ENCODE data around the gene TOPAZ1. TPM values are rescaled to one million over a fixed set of nuclear protein-coding genes. Genes with fewer than 3 reads are reported as not detected.

The TOPAZ1 gene
- total RNA-seq, 1 donor from 2014 or later: not detected

DNA sequence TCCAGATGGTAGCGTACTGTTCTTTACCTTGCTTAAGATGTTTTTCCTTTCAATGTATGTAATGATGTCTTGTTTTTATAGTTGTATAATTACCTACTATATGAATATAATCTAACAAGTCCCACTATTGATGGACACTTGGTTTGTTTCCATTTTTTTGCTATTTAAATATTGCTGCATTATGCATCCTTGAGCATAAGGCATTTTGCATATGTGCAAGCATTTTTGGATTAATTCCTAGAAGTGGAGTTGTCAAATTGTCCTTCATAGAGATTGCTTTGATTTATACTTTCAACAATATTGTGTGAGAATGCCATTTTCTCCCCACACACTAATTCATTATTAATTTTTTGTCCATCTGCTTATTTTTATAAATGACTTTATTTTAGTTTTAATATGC is 17.7 kb downstream of the TOPAZ1 start:
- Mint-ChIP-seq H3K36me3 (ENCODE audit: low read depth, unreplicated experiment) (no peaks in the 10 kb centered on the region), H3K4me1 (ENCODE audit: unreplicated experiment) (peaks cover 5% of the 10 kb centered on the region), H3K9me3 (ENCODE audit: unreplicated experiment) (no peaks in the 10 kb centered on the region), H3K27me3 (ENCODE audit: unreplicated experiment) (no peaks in the 10 kb centered on the region), H3K4me3 (ENCODE audit: unreplicated experiment) (no peak overlapping the region), H3K27ac (ENCODE audit: unreplicated experiment) (no peak overlapping the region)
- no peak for TF ChIP-seq CTCF (IDR thresholded peaks at IDR 0.05; ENCODE audit: unreplicated experiment)
- DNase-seq (ENCODE audit: low spot score): no peak

- peaks cover 5% of the 10 kb centered on the region for H3K4me1 Mint-ChIP-seq (ENCODE audit: unreplicated experiment)
- no peak overlapping the region for H3K27ac Mint-ChIP-seq (ENCODE audit: unreplicated experiment)
- H3K4me3 Mint-ChIP-seq (ENCODE audit: unreplicated experiment): no peak overlapping the region
- TF ChIP-seq CTCF (IDR thresholded peaks at IDR 0.05; ENCODE audit: unreplicated experiment): no peak
- no peaks in the 10 kb centered on the region for H3K9me3 Mint-ChIP-seq (ENCODE audit: unreplicated experiment)
- H3K36me3 Mint-ChIP-seq (ENCODE audit: low read depth, unreplicated experiment): no peaks in the 10 kb centered on the region
- peaks cover 1% of the 10 kb centered on the region for H3K27me3 Mint-ChIP-seq (ENCODE audit: unreplicated experiment)
- no peak for DNase-seq (ENCODE audit: low spot score)
These were observed 22.5 kb downstream of the TOPAZ1 start for GRCh38 chr3:44264146-44264545.

- Mint-ChIP-seq H3K9me3 (ENCODE audit: unreplicated experiment) (no peaks in the 10 kb centered on the region), H3K27me3 (ENCODE audit: unreplicated experiment) (peaks cover 1% of the 10 kb centered on the region), H3K4me1 (ENCODE audit: unreplicated experiment) (no peaks in the 10 kb centered on the region), H3K27ac (ENCODE audit: unreplicated experiment) (no peak overlapping the region), H3K4me3 (ENCODE audit: unreplicated experiment) (no peak overlapping the region), H3K36me3 (ENCODE audit: low read depth, unreplicated experiment) (no peaks in the 10 kb centered on the region)
- no peak for DNase-seq (ENCODE audit: low spot score)
- no peak for TF ChIP-seq CTCF (IDR thresholded peaks at IDR 0.05; ENCODE audit: unreplicated experiment)
These were observed 24.1 kb downstream of the TOPAZ1 start for GRCh38 chr3:44265815-44266214.

DNA sequence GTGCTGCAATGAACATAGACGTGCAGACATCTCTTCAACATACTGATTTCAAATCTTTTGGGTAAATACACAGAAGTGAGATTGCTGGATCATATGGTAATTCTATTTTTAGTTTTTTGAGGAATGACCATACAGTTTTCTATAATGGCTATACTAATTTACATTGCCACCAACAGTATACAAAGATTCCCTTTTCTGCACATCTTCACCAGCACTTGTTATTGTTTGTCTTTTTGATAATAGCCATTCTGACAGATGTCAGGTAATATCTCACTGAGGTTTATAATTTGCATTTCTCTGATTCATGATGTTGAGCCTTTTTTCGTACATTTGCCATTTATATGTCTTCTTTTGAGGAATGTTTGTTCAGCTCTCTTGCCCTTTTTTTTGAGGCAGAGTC is 30.5 kb downstream of the TOPAZ1 start:
- no peaks in the 10 kb centered on the region for H3K27me3 Mint-ChIP-seq (ENCODE audit: unreplicated experiment)
- H3K9me3 Mint-ChIP-seq (ENCODE audit: unreplicated experiment): no peaks in the 10 kb centered on the region
- no peak overlapping the region for H3K4me3 Mint-ChIP-seq (ENCODE audit: unreplicated experiment)
- H3K36me3 Mint-ChIP-seq (ENCODE audit: low read depth, unreplicated experiment): no peaks in the 10 kb centered on the region
- H3K4me1 Mint-ChIP-seq (ENCODE audit: unreplicated experiment): no peaks in the 10 kb centered on the region
- no peak for DNase-seq (ENCODE audit: low spot score)
- no peak overlapping the region for H3K27ac Mint-ChIP-seq (ENCODE audit: unreplicated experiment)
- TF ChIP-seq CTCF (IDR thresholded peaks at IDR 0.05; ENCODE audit: unreplicated experiment): no peak

GRCh38 chr3:44277925-44278324 is 36.2 kb downstream of the TOPAZ1 start:
- no peak for DNase-seq (ENCODE audit: low spot score)
- TF ChIP-seq CTCF (IDR thresholded peaks at IDR 0.05; ENCODE audit: unreplicated experiment): no peak

More at GRCh38 chr3:44277925-44278324, 36.2 kb downstream of the TOPAZ1 start:
- H3K27ac Mint-ChIP-seq (ENCODE audit: unreplicated experiment): no peak overlapping the region
- H3K36me3 Mint-ChIP-seq (ENCODE audit: low read depth, unreplicated experiment): no peaks in the 10 kb centered on the region
- H3K4me1 Mint-ChIP-seq (ENCODE audit: unreplicated experiment): no peaks in the 10 kb centered on the region
- H3K4me3 Mint-ChIP-seq (ENCODE audit: unreplicated experiment): no peak overlapping the region
- H3K27me3 Mint-ChIP-seq (ENCODE audit: unreplicated experiment): peaks cover 1% of the 10 kb centered on the region
- H3K9me3 Mint-ChIP-seq (ENCODE audit: unreplicated experiment): no peaks in the 10 kb centered on the region
